A549 (cell line): ENCODE measurements around the gene RAD51B. TPM values are rescaled to one million over a fixed set of nuclear protein-coding genes. Genes with fewer than 3 reads are reported as not detected.

Experiments used
- ATAC-seq, 2 experiments: fragments of 200-7000 bp in 1 of 2; fragments of >200 bp in 1 of 2; cut with Nextera tagmentation in 1 of 2; cut with Tn5 transposase in 1 of 2; 3 replicates each; pipeline versions ENCODE4 v1.8.0 to v1.9.1; 2018 to 2020; ENCODE audit warnings: mild to moderate bottlenecking in 1 of 2, moderate library complexity in 1 of 2
- CTCF ChIA-PET: fragments of 300-600 bp; sonication (Branson Sonifier 250); formaldehyde crosslinking; extraction: SDS; loops from one replicate; lab custom pipeline; 2021; ENCODE audit warnings: antibody characterized with exemption, inconsistent platforms; lab: Yijun Ruan, JAX
- POLR2A ChIA-PET: fragments of 350-600 bp; formaldehyde crosslinking; extraction: SDS; loops from one replicate; lab custom pipeline; 2021; ENCODE audit warnings: antibody characterized with exemption, inconsistent platforms; lab: Yijun Ruan, JAX
- DNase-seq, 2 experiments: peaks; one replicate each; pipeline versions ENCODE4 v3.0.0 to v3.0.0-alpha.2; 2011 to 2016; ENCODE audit warnings: low read depth in 1 of 2, low spot score in 1 of 2
- FAIRE-seq: peaks from 2 replicates; lab custom pipeline; 2011; peaks lifted over from hg19 to GRCh38; lab: Jason Lieb, UNC
- H3K27ac ChIP-seq, 2 experiments: fragments of >200 bp; sonication (Bioruptor Twin); formaldehyde crosslinking; 3 replicates each; pipeline ENCODE4 v1.5.1; 2016 to 2017
- H3K4me1 ChIP-seq: fragments of >200 bp; sonication (Bioruptor Twin); formaldehyde crosslinking; 3 replicates; pipeline ENCODE4 v1.6.1; 2016
- H3K4me2 ChIP-seq: fragments of >200 bp; sonication (Bioruptor Twin); formaldehyde crosslinking; 3 replicates; pipeline ENCODE4 v1.6.1; 2016
- H3K4me3 ChIP-seq: fragments of >200 bp; sonication (Bioruptor Twin); formaldehyde crosslinking; 3 replicates; pipeline ENCODE4 v1.5.1; 2016
- H3K9me3 ChIP-seq: fragments of >200 bp; sonication (Bioruptor Twin); formaldehyde crosslinking; 3 replicates; pipeline ENCODE4 v1.6.1; 2016
- ATOH8 ChIP-seq: fragments of 250-450 bp; sonication (Bioruptor Pico); IDR thresholded peaks from 2 replicates; pipeline ENCODE4 v1.5.0; 2020; ENCODE audit warnings: low read depth, mild to moderate bottlenecking, moderate library complexity
- BCL3 ChIP-seq: fragments of >200 bp; sonication (Bioruptor Twin); formaldehyde crosslinking; IDR thresholded peaks from 3 replicates; pipeline ENCODE4 v1.6.1; 2016
- CBX8 ChIP-seq: fragments of 200-600 bp; sonication (generic); IDR thresholded peaks from 2 replicates; pipeline ENCODE4 v1.6.1; 2016
- EHMT2 ChIP-seq: fragments of 200-600 bp; sonication (generic); IDR thresholded peaks from 2 replicates; pipeline ENCODE4 v1.6.1; 2016; ENCODE audit warnings: antibody characterized with exemption, low read depth, mild to moderate bottlenecking, moderate library complexity
- ESRRA ChIP-seq: fragments of 150-350 bp; IDR thresholded peaks from 2 replicates; pipeline ENCODE4 v1.6.1; 2014; ENCODE audit warnings: mild to moderate bottlenecking, low read length, borderline replicate concordance
- FOSB ChIP-seq: fragments of 250-450 bp; sonication (Bioruptor Pico); IDR thresholded peaks from 2 replicates; pipeline ENCODE4 v1.5.0; 2020; ENCODE audit warnings: mild to moderate bottlenecking, moderate library complexity
- HES2 ChIP-seq: fragments of >200 bp; sonication (Bioruptor Twin); formaldehyde crosslinking; IDR thresholded peaks from 2 replicates; pipeline ENCODE4 v1.6.1; 2016
- HEYL ChIP-seq: fragments of 250-450 bp; sonication (Bioruptor Pico); IDR thresholded peaks from 2 replicates; pipeline ENCODE4 v1.8.0; 2021; ENCODE audit warnings: mild to moderate bottlenecking, moderate library complexity
- HOXA7 ChIP-seq: fragments of 250-450 bp; sonication (Bioruptor Pico); IDR thresholded peaks from 2 replicates; pipeline ENCODE4 v1.5.0; 2020; ENCODE audit warnings: mild to moderate bottlenecking, moderate library complexity
- HOXB5 ChIP-seq: fragments of 250-450 bp; sonication (Bioruptor Pico); IDR thresholded peaks from 2 replicates; pipeline ENCODE4 v1.5.0; 2020; ENCODE audit warnings: mild to moderate bottlenecking, moderate library complexity
- MAFK ChIP-seq: fragments of 450-650 bp; IDR thresholded peaks from 2 replicates; pipeline ENCODE4 v1.6.1; 2014; ENCODE audit not compliant: partially characterized antibody
- MAZ ChIP-seq: fragments of 150-350 bp; IDR thresholded peaks from 2 replicates; pipeline ENCODE4 v1.6.1; 2014; ENCODE audit warnings: antibody characterized with exemption, low read depth, low read length, borderline replicate concordance
- MYC ChIP-seq: IDR thresholded peaks from 2 replicates; pipeline ENCODE4 v1.6.1; 2012; ENCODE audit warnings: mild to moderate bottlenecking, inconsistent platforms, low read length, improper control_type of control experiment, borderline replicate concordance
- PBX3 ChIP-seq: IDR thresholded peaks from 2 replicates; pipeline ENCODE4 v1.6.1; 2012
- PHF8 ChIP-seq: fragments of 200-600 bp; sonication (generic); IDR thresholded peaks from 2 replicates; pipeline ENCODE4 v1.6.1; 2016; ENCODE audit warnings: low read depth, mild to moderate bottlenecking, antibody characterized with exemption, moderate library complexity, borderline replicate concordance
- RAD21 ChIP-seq, 2 experiments: fragments of >200 bp in 1 of 2; sonication (Bioruptor Twin) in 1 of 2; formaldehyde crosslinking in 1 of 2; IDR thresholded peaks in 1 of 2; conservative IDR thresholded peaks in 1 of 2; 2 replicates in 1 of 2; 3 replicates in 1 of 2; pipeline ENCODE4 v1.6.1; 2012 to 2018; ENCODE audit warnings: inconsistent platforms in 1 of 2
- RARB ChIP-seq: fragments of 250-450 bp; sonication (Bioruptor Pico); IDR thresholded peaks from 2 replicates; pipeline ENCODE4 v1.8.0; 2021; ENCODE audit warnings: mild to moderate bottlenecking, moderate library complexity
- RCOR1 ChIP-seq: fragments of 150-350 bp; IDR thresholded peaks from 2 replicates; pipeline ENCODE4 v1.6.1; 2014; ENCODE audit warnings: antibody characterized with exemption, low read length, low read depth
- REST ChIP-seq: fragments of 200-600 bp; sonication (generic); IDR thresholded peaks from 2 replicates; pipeline ENCODE4 v1.6.1; 2016; ENCODE audit warnings: antibody characterized with exemption, mild to moderate bottlenecking, moderate library complexity
- RFX5 ChIP-seq: fragments of 450-650 bp; IDR thresholded peaks from 2 replicates; pipeline ENCODE4 v1.7.1; 2014; ENCODE audit warnings: antibody characterized with exemption, mild to moderate bottlenecking, moderate library complexity
- SMC3 ChIP-seq: fragments of >200 bp; sonication (Bioruptor Twin); formaldehyde crosslinking; IDR thresholded peaks from 3 replicates; pipeline ENCODE4 v1.6.1; 2018; ENCODE audit warnings: inconsistent platforms
- SREBF2 ChIP-seq: fragments of 450-650 bp; IDR thresholded peaks from 2 replicates; pipeline ENCODE4 v1.6.1; 2014; ENCODE audit warnings: mild to moderate bottlenecking, moderate library complexity
- TFCP2L1 ChIP-seq: fragments of 250-450 bp; sonication (Bioruptor Pico); IDR thresholded peaks from 2 replicates; pipeline ENCODE4 v1.5.0; 2021; ENCODE audit warnings: mild to moderate bottlenecking
- ZC3H11A ChIP-seq: fragments of 450-650 bp; IDR thresholded peaks from 2 replicates; pipeline ENCODE4 v1.6.1; 2014; ENCODE audit warnings: antibody characterized with exemption, mild to moderate bottlenecking
- ZSCAN20 ChIP-seq: fragments of 250-450 bp; sonication (Bioruptor Pico); IDR thresholded peaks from 2 replicates; pipeline ENCODE4 v1.8.0; 2022; ENCODE audit warnings: mild to moderate bottlenecking, moderate library complexity
- WGBS: methylation state at CpG from one replicate; pipeline ENCODE4 v1.1.6; 2017; ENCODE audit errors: missing lambda C conversion rate; 5-methylcytosine and 5-hydroxymethylcytosine counted together
- polyA plus RNA-seq, 4 experiments: library from polyadenylated mRNA; depleted of rRNA in 3 of 4; stranded (reverse); fragments of >200 nt; fragmentation: RNase III in 1 of 4; extraction: RNeasy Plus Mini Kit Qiagen cat#74134 plus additional on column Dnase treatment in 1 of 4; gene quantifications; 2 replicates in 3 of 4; 3 replicates in 1 of 4; pipeline ENCODE4 v1.2.3, GENCODE V29; 2011 to 2017

Gene RAD51B
- polyA plus RNA-seq, 2 of the 4 experiments (the other 2 are of a cell fraction) = 7.2 to 10.8 TPM

- TF ChIP-seq HES2 (no peak), RAD21 (conservative IDR thresholded peaks at IDR 0.05 in 1 of 2, IDR thresholded peaks at IDR 0.05 in 1 of 2) (no peak), RFX5 (no peak), EHMT2 (no peak), MYC (no peak), CBX8 (no peak), MAZ (no peak)
These were observed 844.0 kb downstream of the RAD51B start (continued) for GRCh38 chr14:68663385-68664076.

- H3K4me1 ChIP-seq = no peaks in the 10 kb centered on the region
- H3K9me3 ChIP-seq = no peaks in the 10 kb centered on the region
- DNase-seq (no peak), ATAC-seq (no peak), FAIRE-seq (no peak)
- H3K27ac ChIP-seq = peak overlapping the region in 1 of 2 experiments; percentile 53; a peak in 3 of 6 replicates
- WGBS = 80% methylated on average over 4 of the region's 4 CpGs
- H3K4me2 ChIP-seq = no peak overlapping the region
- POLR2A ChIA-PET = no interaction called here
- TF ChIP-seq RCOR1 (no peak), REST (no peak), PBX3 (no peak), MAFK (no peak), HEYL (CRISPR knock-in tag) (no peak), PHF8 (no peak), TFCP2L1 (CRISPR knock-in tag) (no peak), FOSB (no peak), ZC3H11A (no peak), ZSCAN20 (CRISPR knock-in tag) (no peak), RFX5 (no peak), RARB (no peak)
- no peak overlapping the region for H3K4me3 ChIP-seq
- CTCF ChIA-PET = interaction anchor here (2.8 kb wide), 1 partner anchor 9 kb away, joined by 8 read pairs; no protein-coding TSS in a partner anchor
These were observed 844.7 kb downstream of the RAD51B start for GRCh38 chr14:68664225-68664681.

- FAIRE-seq (no peak), ATAC-seq (no peak), DNase-seq (no peak)
- CTCF ChIA-PET = interaction anchor here (1.0 to 2.8 kb wide), 3 partner anchors 9 to 152 kb away, joined by 3 to 8 read pairs (median 4); no protein-coding TSS in a partner anchor
- Histone ChIP-seq H3K9me3 (no peaks in the 10 kb centered on the region), H3K27ac (peak overlapping the region in 1 of 2 experiments; percentile 53; a peak in 2 of 6 replicates), H3K4me2 (no peak overlapping the region), H3K4me3 (no peak overlapping the region), H3K4me1 (no peaks in the 10 kb centered on the region)
- POLR2A ChIA-PET = no interaction called here
- WGBS = 85% methylated on average over 4 of the region's 4 CpGs
- TF ChIP-seq HOXA7 (CRISPR knock-in tag) = no peak
- TF ChIP-seq BCL3 = no peak
- TF ChIP-seq ESRRA = no peak
- no peak for TF ChIP-seq CBX8
- TF ChIP-seq SREBF2 = no peak
- TF ChIP-seq ATOH8 (CRISPR knock-in tag) = no peak
- no peak for TF ChIP-seq SMC3
- no peak for TF ChIP-seq PBX3
- TF ChIP-seq HOXB5 (CRISPR knock-in tag) = no peak
These were observed 845.6 kb downstream of the RAD51B start for GRCh38 chr14:68665131-68665530.
